Keratinocyte (primary cell): ENCODE measurements around the gene ZNF185. TPM values are rescaled to one million over a fixed set of nuclear protein-coding genes. Genes with fewer than 3 reads are reported as not detected.

ENCODE experiments used
- DNase-seq: peaks from one replicate; pipeline ENCODE4 v3.0.0-alpha.2; 2011; ENCODE audit warnings: low read depth, missing footprints, low spot score
- FAIRE-seq: peaks from 2 replicates; lab custom pipeline; 2011; peaks lifted over from hg19 to GRCh38; lab: Jason Lieb, UNC
- H2AFZ ChIP-seq: 2 replicates; pipeline ENCODE4 v1.6.0; 2012; ENCODE audit warnings: low read length, control low read depth, inconsistent platforms; ENCODE audit not compliant: control insufficient read depth
- H3K27ac ChIP-seq: 2 replicates; pipeline ENCODE4 v1.5.1; 2011; ENCODE audit warnings: low read length; ENCODE audit not compliant: control insufficient read depth, insufficient read depth
- H3K27me3 ChIP-seq: 3 replicates; pipeline ENCODE4 v1.6.0; 2011; ENCODE audit warnings: low read length; ENCODE audit not compliant: control insufficient read depth, insufficient read depth; ENCODE audit errors: extremely low read depth
- H3K36me3 ChIP-seq, 2 experiments: 2 replicates in 1 of 2; 3 replicates in 1 of 2; pipeline ENCODE4 v1.5.1; 2011; ENCODE audit warnings: low read length in 2 of 2, mild to moderate bottlenecking in 1 of 2; ENCODE audit not compliant: control insufficient read depth in 2 of 2, insufficient read depth in 2 of 2; ENCODE audit errors: extremely low read depth in 1 of 2
- H3K4me1 ChIP-seq: 3 replicates; pipeline ENCODE4 v1.5.1; 2011; ENCODE audit warnings: low read length; ENCODE audit not compliant: control insufficient read depth, insufficient read depth; ENCODE audit errors: extremely low read depth
- H3K4me2 ChIP-seq: 3 replicates; pipeline ENCODE4 v1.6.0; 2011; ENCODE audit warnings: low read depth, low read length; ENCODE audit not compliant: control insufficient read depth, insufficient read depth; ENCODE audit errors: extremely low read depth
- H3K4me3 ChIP-seq, 3 experiments: fragments of 200-600 bp in 1 of 3; sonication (generic) in 1 of 3; 2 replicates in 2 of 3; 3 replicates in 1 of 3; pipeline ENCODE4 v1.5.1; 2011 to 2016; ENCODE audit warnings: low read length in 3 of 3, mild to moderate bottlenecking in 3 of 3, control low read depth in 2 of 3, inconsistent platforms in 1 of 3, low read depth in 1 of 3, mixed read lengths in 1 of 3, mixed run types in 1 of 3, moderate library complexity in 1 of 3; ENCODE audit not compliant: control insufficient read depth in 2 of 3, insufficient read depth in 2 of 3; ENCODE audit errors: extremely low read depth in 1 of 3
- H3K79me2 ChIP-seq: 2 replicates; pipeline ENCODE4 v1.6.0; 2012; ENCODE audit warnings: low read length; ENCODE audit not compliant: control insufficient read depth, insufficient read depth
- H3K9ac ChIP-seq: 3 replicates; pipeline ENCODE4 v1.6.0; 2011; ENCODE audit warnings: low read length; ENCODE audit not compliant: control insufficient read depth, insufficient read depth; ENCODE audit errors: extremely low read depth
- H3K9me1 ChIP-seq: 3 replicates; pipeline ENCODE4 v1.6.0; 2011; ENCODE audit warnings: low read length; ENCODE audit not compliant: control insufficient read depth, insufficient read depth; ENCODE audit errors: extremely low read depth
- H3K9me3 ChIP-seq: 2 replicates; pipeline ENCODE4 v1.5.1; 2012; ENCODE audit warnings: low read depth, low read length; ENCODE audit not compliant: control insufficient read depth
- H4K20me1 ChIP-seq: 3 replicates; pipeline ENCODE4 v1.6.0; 2011; ENCODE audit warnings: low read length; ENCODE audit not compliant: control insufficient read depth, insufficient read depth; ENCODE audit errors: extremely low read depth
- CTCF ChIP-seq, 3 experiments: IDR thresholded peaks in 1 of 3; conservative IDR thresholded peaks in 1 of 3; optimal IDR thresholded peaks in 1 of 3; 2 replicates in 2 of 3; 3 replicates in 1 of 3; pipeline versions ENCODE3 to v1.5.1; 2011; ENCODE audit warnings: low read length in 3 of 3, mild to moderate bottlenecking in 3 of 3, moderate library complexity in 2 of 3, control low read depth in 1 of 3, inconsistent platforms in 1 of 3; ENCODE audit not compliant: insufficient read depth in 2 of 3; ENCODE audit errors: extremely low read depth in 1 of 3
- EZH2 ChIP-seq: IDR thresholded peaks from one replicate; pipeline ENCODE4 v1.6.1; 2012; ENCODE audit warnings: inconsistent platforms, mild to moderate bottlenecking, low read length, moderate library complexity
- dilution Hi-C: fragments of 300-500 bp; cut with MboI; formaldehyde crosslinking; loops from one replicate; pipeline ENCODE4 v1.7.0; 2020; ENCODE audit warnings: low sequenced_read_pairs; ENCODE audit not compliant: extremely low pct_ligation_motif_present
- polyA plus RNA-seq, 5 experiments: library from polyadenylated mRNA; depleted of rRNA in 3 of 5; stranded (reverse) in 3 of 5; stranded (forward) in 1 of 5; unstranded in 1 of 5; fragments of >200 nt; gene quantifications; 1 replicate in 1 of 5; 2 replicates in 3 of 5; 3 replicates in 1 of 5; pipeline versions ENCODE4 v1.2.1 to v1.2.3, GENCODE V29; 2011 to 2012; ENCODE audit warnings: missing spikeins in 2 of 5, low read depth in 1 of 5, low replicate concordance in 1 of 5

Gene ZNF185
- polyA plus RNA-seq, 1 donor (not counting 4 experiments of a cell fraction or from before 2014, with no cell fraction given): 55.6 TPM

GRCh38 chrX:152898442-152898841, 575 bp downstream of the ZNF185 start:
- no peaks in the 10 kb centered on the region for H3K9me1 ChIP-seq
- H3K27ac ChIP-seq: no peak overlapping the region
- FAIRE-seq: no peak
- H3K9ac ChIP-seq: peak overlapping the region; percentile 39
- peaks cover 60% of the 10 kb centered on the region for H3K4me1 ChIP-seq
- dilution Hi-C loops: no loop called here
- no peak overlapping the region for H2AFZ ChIP-seq
- no peaks in the 10 kb centered on the region for H3K36me3 ChIP-seq
- H3K4me2 ChIP-seq: peak overlapping the region; percentile 70
- H3K79me2 ChIP-seq: no peaks in the 10 kb centered on the region
- no peak for TF ChIP-seq EZH2
- TF ChIP-seq CTCF (optimal IDR thresholded peaks at IDR 0.05 in 1 of 3, IDR thresholded peaks at IDR 0.05 in 1 of 3, conservative IDR thresholded peaks at IDR 0.05 in 1 of 3; ENCODE audit: extremely low read depth in 1 of 3, insufficient read depth in 2 of 3, low read length in 3 of 3): no peak
- no peak for DNase-seq
- no peaks in the 10 kb centered on the region for H3K9me3 ChIP-seq
- H3K4me3 ChIP-seq: peak overlapping the region; percentile 46 to 63 (median 46)
- no peaks in the 10 kb centered on the region for H3K27me3 ChIP-seq
- no peaks in the 10 kb centered on the region for H4K20me1 ChIP-seq

- no peaks in the 10 kb centered on the region for H3K9me3 ChIP-seq
- dilution Hi-C loops: no loop called here
- no peak for FAIRE-seq
- no peak for TF ChIP-seq EZH2
- no peak for TF ChIP-seq CTCF (optimal IDR thresholded peaks at IDR 0.05 in 1 of 3, IDR thresholded peaks at IDR 0.05 in 1 of 3, conservative IDR thresholded peaks at IDR 0.05 in 1 of 3; ENCODE audit: extremely low read depth in 1 of 3, insufficient read depth in 2 of 3, low read length in 3 of 3)
- H2AFZ ChIP-seq: no peak overlapping the region
- peak overlapping the region; percentile 70 for H3K4me2 ChIP-seq
- peak overlapping the region in 1 of 3 experiments; percentile 63 for H3K4me3 ChIP-seq
- H3K9me1 ChIP-seq: no peaks in the 10 kb centered on the region
- no peak overlapping the region for H3K27ac ChIP-seq
- no peaks in the 10 kb centered on the region for H4K20me1 ChIP-seq
- peaks cover 55% of the 10 kb centered on the region for H3K4me1 ChIP-seq
- no peaks in the 10 kb centered on the region for H3K27me3 ChIP-seq
- H3K79me2 ChIP-seq: no peaks in the 10 kb centered on the region
- H3K9ac ChIP-seq: no peak overlapping the region
- DNase-seq: no peak
- no peaks in the 10 kb centered on the region for H3K36me3 ChIP-seq
These were observed 1.4 kb downstream of the ZNF185 start for GRCh38 chrX:152899111-152899873.
